ENCODE measurements around the gene XPO5. TPM values are rescaled to one million over a fixed set of nuclear protein-coding genes. Genes with fewer than 3 reads are reported as not detected.

The XPO5 gene
- total RNA-seq, 1 experiment from 2014 or later = 77.4 TPM

- Histone ChIP-seq H3K4me1 (ENCODE audit: control insufficient read depth in 1 of 2, insufficient read depth in 2 of 2, low read length in 2 of 2) (no peaks in the 10 kb centered on the region), H3K9me3 (ENCODE audit: control insufficient read depth in 1 of 2, insufficient read depth in 1 of 2, low read depth in 1 of 2, low read length in 2 of 2) (no peaks in the 10 kb centered on the region), H3K27ac (ENCODE audit: low read depth, low read length) (no peak overlapping the region), H4K20me1 (ENCODE audit: insufficient read depth) (no peaks in the 10 kb centered on the region), H2AFZ (ENCODE audit: low read depth, low read length, poor library complexity, severe bottlenecking) (no peak overlapping the region), H3K4me3 (replicated peaks in 1 of 2; ENCODE audit: low read depth in 1 of 2, low read length in 2 of 2) (no peak overlapping the region), H3K27me3 (ENCODE audit: insufficient read depth, low read length) (no peaks in the 10 kb centered on the region), H3K79me2 (ENCODE audit: insufficient read depth, low read length) (no peaks in the 10 kb centered on the region), H3K9ac (ENCODE audit: low read length) (no peak overlapping the region), H3K36me3 (ENCODE audit: control insufficient read depth in 1 of 2, insufficient read depth in 2 of 2, low read length in 2 of 2) (peaks cover 15 to 23% of the 10 kb centered on the region in 2 experiments; a peak in 3 of 4 replicates), H3K9me2 (ENCODE audit: insufficient read depth) (no peaks in the 10 kb centered on the region), H3K4me2 (ENCODE audit: low read length) (no peak overlapping the region)
- DNase-seq (ENCODE audit: low read depth, low spot score) (no peak), ATAC-seq (no peak)
- POLR2A ChIA-PET = interaction anchor here (2.5 kb wide), 1 partner anchor 13 kb away, joined by 7 read pairs; no protein-coding TSS in a partner anchor
- RAD21 ChIA-PET (ENCODE audit: low non-redundant PET in 1 of 2, low total read pairs in 2 of 2, uncharacterized antibody in 2 of 2, unreplicated experiment in 2 of 2) = no interaction called here
- intact Hi-C loops (cut with micrococcal nuclease) = no loop called here
- CTCF ChIA-PET = no interaction called here
- TF ChIP-seq POLR2AphosphoS5 (IDR thresholded peaks at IDR 0.05; ENCODE audit: low read depth, low read length) = no peak
- TF ChIP-seq POLR2A (IDR thresholded peaks at IDR 0.05; ENCODE audit: borderline replicate concordance, extremely low read depth, insufficient read depth, insufficient read length) = no peak
- no peak for TF ChIP-seq CBX3 (IDR thresholded peaks at IDR 0.05; ENCODE audit: low read depth)
- no peak for TF ChIP-seq CEBPB (IDR thresholded peaks at IDR 0.05; ENCODE audit: low read depth)
- no peak for TF ChIP-seq TCF7L2 (IDR thresholded peaks at IDR 0.05; ENCODE audit: borderline replicate concordance, extremely low read depth, insufficient read depth, insufficient read length)
- no peak for TF ChIP-seq CTCF (IDR thresholded peaks at IDR 0.05 in 2 of 3, conservative IDR thresholded peaks at IDR 0.05 in 1 of 3; ENCODE audit: borderline replicate concordance in 1 of 3, insufficient read depth in 1 of 3, low read depth in 2 of 3, low read length in 2 of 3)
- no TSS peak for BruUV-seq (replicated peaks)
Observed at GRCh38 chr6:43614396-43614730, 38.5 kb upstream of the XPO5 start.

GRCh38 chr6:43613721-43614395 is 38.0 kb upstream of the XPO5 start:
- no peaks in the 10 kb centered on the region for H3K9me2 ChIP-seq (ENCODE audit: insufficient read depth)
- no peaks in the 10 kb centered on the region for H3K4me1 ChIP-seq (ENCODE audit: control insufficient read depth in 1 of 2, insufficient read depth in 2 of 2, low read length in 2 of 2)
- no peaks in the 10 kb centered on the region for H3K27me3 ChIP-seq (ENCODE audit: insufficient read depth, low read length)
- POLR2A ChIA-PET = interaction anchor here (1.5 to 2.5 kb wide), 2 partner anchors 13 to 16 kb away, joined by 3 to 7 read pairs; no protein-coding TSS in a partner anchor
- RAD21 ChIA-PET (ENCODE audit: low non-redundant PET in 1 of 2, low total read pairs in 2 of 2, uncharacterized antibody in 2 of 2, unreplicated experiment in 2 of 2) = no interaction called here
- peaks cover 15 to 23% of the 10 kb centered on the region in 2 experiments; a peak in 3 of 4 replicates for H3K36me3 ChIP-seq (ENCODE audit: control insufficient read depth in 1 of 2, insufficient read depth in 2 of 2, low read length in 2 of 2)
- no peaks in the 10 kb centered on the region for H3K9me3 ChIP-seq (ENCODE audit: control insufficient read depth in 1 of 2, insufficient read depth in 1 of 2, low read depth in 1 of 2, low read length in 2 of 2)
- no peak overlapping the region for H3K4me3 ChIP-seq (replicated peaks in 1 of 2; ENCODE audit: low read depth in 1 of 2, low read length in 2 of 2)
- DNase-seq (ENCODE audit: low read depth, low spot score) (no peak), ATAC-seq (no peak)
- no peaks in the 10 kb centered on the region for H3K79me2 ChIP-seq (ENCODE audit: insufficient read depth, low read length)
- CTCF ChIA-PET = no interaction called here
- H3K9ac ChIP-seq (ENCODE audit: low read length) = no peak overlapping the region
- intact Hi-C loops (cut with micrococcal nuclease) = no loop called here
- no peak overlapping the region for H3K27ac ChIP-seq (ENCODE audit: low read depth, low read length)
- BruUV-seq (replicated peaks) = TSS peak; percentile 30
- H3K4me2 ChIP-seq (ENCODE audit: low read length) = no peak overlapping the region
- H4K20me1 ChIP-seq (ENCODE audit: insufficient read depth) = no peaks in the 10 kb centered on the region
- no peak for TF ChIP-seq FOSL1 (IDR thresholded peaks at IDR 0.05; ENCODE audit: low read depth)
- no peak for TF ChIP-seq ZBTB33 (IDR thresholded peaks at IDR 0.05; ENCODE audit: extremely low read depth, insufficient replicate concordance, low read length)
- no peak for TF ChIP-seq CBX3 (IDR thresholded peaks at IDR 0.05; ENCODE audit: low read depth)
- no peak for TF ChIP-seq EZH2 (IDR thresholded peaks at IDR 0.05)
- no peak for TF ChIP-seq ATF3 (IDR thresholded peaks at IDR 0.05)
- no peak for TF ChIP-seq SRF (IDR thresholded peaks at IDR 0.05; ENCODE audit: low read depth)
- no peak for TF ChIP-seq SIN3A (IDR thresholded peaks at IDR 0.05; ENCODE audit: low read depth)
- no peak for TF ChIP-seq RAD21 (IDR thresholded peaks at IDR 0.05; ENCODE audit: low read depth)
- TF ChIP-seq JUND (IDR thresholded peaks at IDR 0.05) = no peak
- no peak for TF ChIP-seq EZH2phosphoT487 (IDR thresholded peaks at IDR 0.05; ENCODE audit: borderline replicate concordance)
- TF ChIP-seq SP1 (IDR thresholded peaks at IDR 0.05; ENCODE audit: low read depth) = no peak
- TF ChIP-seq POLR2A (IDR thresholded peaks at IDR 0.05; ENCODE audit: borderline replicate concordance, extremely low read depth, insufficient read depth, insufficient read length) = no peak
- TF ChIP-seq YY1 (IDR thresholded peaks at IDR 0.05; ENCODE audit: extremely low read depth, insufficient replicate concordance, low read depth, low read length) = no peak
- H2AFZ ChIP-seq (ENCODE audit: low read depth, low read length, poor library complexity, severe bottlenecking) = no peak overlapping the region

All from HCT116 (cell line).